Activated naive CD8-positive, alpha-beta T cell treated with anti-CD3 and anti-CD28 coated beads, Interleukin-2, amount 50 U/mL, for 24 hours (primary cell): ENCODE measurements around the gene PGD.
A peak's percentile ranks its signal among the peaks of the same experiment; 100 is the strongest.
"Not testable (repeated sequence)": the region's sequence is repeated elsewhere in the genome, so short reads cannot be mapped to it uniquely, and the experiment has no call there.

Source experiments
- ATAC-seq: fragments of 150-1000 bp; cut with Tn5 transposase; one replicate; pipeline ENCODE4 v1.10.0; 2021
- DNase-seq: peaks from one replicate; pipeline ENCODE4 v3.0.0; 2021
- H3K27ac Mint-ChIP-seq: one replicate; pipeline ENCODE4 v1.8.0; 2021; ENCODE audit warnings: mild to moderate bottlenecking, mixed read lengths
- H3K27me3 Mint-ChIP-seq: one replicate; pipeline ENCODE4 v1.8.0; 2021; ENCODE audit warnings: mixed read lengths
- H3K36me3 Mint-ChIP-seq: one replicate; pipeline ENCODE4 v1.8.0; 2021; ENCODE audit warnings: low read depth, mixed read lengths
- H3K4me1 Mint-ChIP-seq: one replicate; pipeline ENCODE4 v1.8.0; 2021; ENCODE audit warnings: mixed read lengths
- H3K4me3 Mint-ChIP-seq: one replicate; pipeline ENCODE4 v1.8.0; 2021; ENCODE audit warnings: mild to moderate bottlenecking, moderate library complexity, mixed read lengths
- H3K9me3 Mint-ChIP-seq: one replicate; pipeline ENCODE4 v1.8.0; 2021; ENCODE audit warnings: mixed read lengths

Gene PGD

GRCh38 chr1:10386761-10387676 is 11.8 kb upstream of the PGD start:
- Mint-ChIP-seq H3K36me3 (no peaks in the 10 kb centered on the region), H3K27me3 (no peaks in the 10 kb centered on the region), H3K9me3 (no peaks in the 10 kb centered on the region), H3K4me1 (peaks cover 4% of the 10 kb centered on the region), H3K4me3 (no peak overlapping the region), H3K27ac (no peak overlapping the region)
- DNase-seq (no peak), ATAC-seq (no peak)

GRCh38 chr1:10387677-10388386 is 11.0 kb upstream of the PGD start:
- Mint-ChIP-seq H3K36me3 (no peaks in the 10 kb centered on the region), H3K9me3 (no peaks in the 10 kb centered on the region), H3K27me3 (no peaks in the 10 kb centered on the region), H3K4me3 (no peak overlapping the region), H3K4me1 (peaks cover 4% of the 10 kb centered on the region), H3K27ac (no peak overlapping the region)
- no peak for DNase-seq
- ATAC-seq = no peak

DNA sequence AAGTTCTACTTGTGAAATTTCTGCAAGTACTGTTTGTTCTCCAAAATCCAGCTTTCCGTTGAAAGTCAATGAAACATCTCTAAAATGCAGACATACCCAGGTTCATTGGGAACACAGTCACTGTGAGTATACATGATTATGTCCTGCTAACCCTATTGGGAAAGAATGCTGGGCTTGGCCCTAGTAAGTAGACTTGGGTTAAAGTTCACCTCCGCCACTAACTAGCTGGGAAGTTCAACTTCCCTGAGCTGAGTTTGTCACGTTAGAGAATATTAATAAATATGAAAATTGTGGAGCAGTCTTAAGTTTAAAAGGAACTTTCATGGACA is 10.5 kb upstream of the PGD start:
- H3K4me1 Mint-ChIP-seq = peaks cover 4% of the 10 kb centered on the region
- no peak for DNase-seq
- H3K9me3 Mint-ChIP-seq = no peaks in the 10 kb centered on the region
- H3K27me3 Mint-ChIP-seq = no peaks in the 10 kb centered on the region
- H3K27ac Mint-ChIP-seq = no peak overlapping the region
- no peak for ATAC-seq
- no peaks in the 10 kb centered on the region for H3K36me3 Mint-ChIP-seq
- H3K4me3 Mint-ChIP-seq = no peak overlapping the region

DNA sequence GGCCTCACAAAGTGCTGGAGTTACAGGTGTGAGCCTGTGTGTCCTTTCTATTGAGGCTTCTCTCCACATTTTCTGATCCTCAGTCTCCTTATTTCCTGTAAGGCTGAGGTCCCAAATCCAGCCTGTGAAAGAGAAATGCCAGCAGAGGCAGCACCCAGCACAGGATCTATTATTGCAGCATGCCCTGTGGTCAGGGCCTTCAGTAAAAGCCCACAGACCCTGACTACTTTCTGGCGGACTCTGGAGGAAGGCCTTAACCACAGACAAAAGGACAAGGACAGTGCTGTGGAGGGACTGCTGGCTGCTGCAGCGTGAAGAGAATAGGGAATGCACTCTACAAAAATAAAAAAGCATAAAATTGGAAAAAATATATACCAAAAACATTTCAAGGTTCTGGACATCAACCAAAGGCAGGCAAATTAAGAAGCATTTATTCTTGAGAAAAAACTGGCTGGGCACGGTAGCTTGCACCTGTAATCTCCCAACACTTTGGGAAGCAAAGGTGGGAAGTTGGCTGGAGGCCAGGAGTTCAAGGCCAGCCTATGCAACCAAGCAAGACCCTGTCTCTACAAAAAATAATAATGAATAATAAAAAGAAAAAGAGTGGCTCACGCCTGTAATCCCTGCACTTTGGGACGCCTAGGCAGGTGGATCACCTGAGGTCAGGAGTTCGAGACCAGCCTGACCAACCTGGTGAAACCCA is 9.4 kb upstream of the PGD start:
- peaks cover 4% of the 10 kb centered on the region for H3K4me1 Mint-ChIP-seq
- no peak overlapping the region for H3K4me3 Mint-ChIP-seq
- H3K36me3 Mint-ChIP-seq = no peaks in the 10 kb centered on the region
- DNase-seq (no peak), ATAC-seq (no peak)
- no peaks in the 10 kb centered on the region for H3K9me3 Mint-ChIP-seq
- no peaks in the 10 kb centered on the region for H3K27me3 Mint-ChIP-seq
- no peak overlapping the region for H3K27ac Mint-ChIP-seq

GRCh38 chr1:10396870-10397269 is 2.0 kb upstream of the PGD start:
- Mint-ChIP-seq H3K27ac (no peak overlapping the region), H3K36me3 (peaks cover 12% of the 10 kb centered on the region), H3K4me1 (peaks cover 23% of the 10 kb centered on the region), H3K4me3 (no peak overlapping the region), H3K9me3 (no peaks in the 10 kb centered on the region), H3K27me3 (no peaks in the 10 kb centered on the region)
- DNase-seq (no peak), ATAC-seq (no peak)

DNA sequence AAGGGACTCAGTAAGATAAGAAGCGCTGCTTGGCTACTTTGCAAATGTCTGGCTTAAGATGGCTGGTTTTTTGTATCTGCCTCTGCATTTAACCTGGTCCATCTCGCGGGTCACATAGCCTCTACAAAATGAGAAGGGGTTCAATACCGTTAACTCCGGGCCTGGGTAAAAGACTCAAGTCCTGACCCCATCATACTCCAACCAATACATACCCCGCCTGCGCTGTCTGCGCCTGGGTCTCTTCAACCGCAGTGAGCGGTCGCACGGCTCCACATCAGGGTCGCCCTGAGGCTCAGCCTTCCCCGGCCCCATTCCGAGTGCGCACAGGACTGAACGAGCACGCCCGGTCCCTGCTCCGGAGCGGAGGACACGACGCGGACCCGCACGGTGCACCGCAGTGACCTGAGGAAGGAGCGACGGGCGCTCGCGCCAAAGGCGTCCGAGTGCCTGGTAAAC is 558 bp upstream of the PGD start:
- Mint-ChIP-seq H3K4me3 (peak overlapping the region; percentile 87), H3K36me3 (peaks cover 20% of the 10 kb centered on the region), H3K4me1 (peaks cover 30% of the 10 kb centered on the region), H3K27ac (peak overlapping the region; percentile 67), H3K9me3 (no peaks in the 10 kb centered on the region), H3K27me3 (no peaks in the 10 kb centered on the region)
- DNase-seq (no peak), ATAC-seq (peak; percentile 54)

- ATAC-seq = no peak
- H3K4me3 Mint-ChIP-seq = peak overlapping the region; percentile 87
- DNase-seq = peak; percentile 34
- H3K27ac Mint-ChIP-seq = peak overlapping the region; percentile 83
- peaks cover 31% of the 10 kb centered on the region for H3K36me3 Mint-ChIP-seq
- no peaks in the 10 kb centered on the region for H3K27me3 Mint-ChIP-seq
- H3K9me3 Mint-ChIP-seq = no peaks in the 10 kb centered on the region
- peaks cover 30% of the 10 kb centered on the region for H3K4me1 Mint-ChIP-seq
Observed at GRCh38 chr1:10399444-10399941, 629 bp downstream of the PGD start.

GRCh38 chr1:10400013-10400412 is 1.1 kb downstream of the PGD start:
- Mint-ChIP-seq H3K4me3 (peak overlapping the region; percentile 87), H3K36me3 (peaks cover 34% of the 10 kb centered on the region), H3K27me3 (no peaks in the 10 kb centered on the region), H3K4me1 (peaks cover 30% of the 10 kb centered on the region), H3K27ac (peak overlapping the region; percentile 83), H3K9me3 (no peaks in the 10 kb centered on the region)
- no peak for DNase-seq
- ATAC-seq = no peak

- peaks cover 30% of the 10 kb centered on the region for H3K4me1 Mint-ChIP-seq
- H3K4me3 Mint-ChIP-seq = no peak overlapping the region
- no peak overlapping the region for H3K27ac Mint-ChIP-seq
- H3K36me3 Mint-ChIP-seq = peaks cover 38% of the 10 kb centered on the region
- DNase-seq (no peak), ATAC-seq (no peak)
- no peaks in the 10 kb centered on the region for H3K9me3 Mint-ChIP-seq
- H3K27me3 Mint-ChIP-seq = no peaks in the 10 kb centered on the region
Observed at GRCh38 chr1:10401281-10401680, 2.4 kb downstream of the PGD start.

GRCh38 chr1:10402729-10403274 is 3.9 kb downstream of the PGD start:
- Mint-ChIP-seq H3K27me3 (no peaks in the 10 kb centered on the region), H3K9me3 (no peaks in the 10 kb centered on the region), H3K27ac (no peak overlapping the region), H3K4me1 (peaks cover 30% of the 10 kb centered on the region), H3K4me3 (no peak overlapping the region), H3K36me3 (peaks cover 48% of the 10 kb centered on the region)
- no peak for DNase-seq
- no peak for ATAC-seq

DNA sequence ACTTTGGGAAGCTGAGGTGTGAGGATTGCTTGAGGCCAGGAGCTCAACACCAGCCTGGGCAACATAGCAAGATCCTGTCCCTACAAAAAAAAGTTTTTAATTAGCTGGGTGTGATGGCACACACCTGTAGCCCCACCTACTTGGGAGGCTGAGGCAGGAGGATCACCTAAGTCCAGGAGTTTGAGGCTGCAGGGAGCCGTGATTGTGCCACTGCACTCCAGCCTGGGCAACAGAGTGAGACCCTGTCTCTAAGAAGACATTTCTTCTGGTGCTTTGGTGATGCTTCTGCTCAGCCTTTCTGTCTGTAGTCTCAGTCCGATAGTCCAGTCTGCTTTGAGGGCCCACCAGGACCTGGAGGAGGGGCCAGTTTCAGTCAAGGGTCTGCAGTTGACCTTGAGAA is 8.3 kb downstream of the PGD start:
- H3K4me1 Mint-ChIP-seq = peaks cover 4% of the 10 kb centered on the region
- H3K27me3 Mint-ChIP-seq = no peaks in the 10 kb centered on the region
- no peak overlapping the region for H3K4me3 Mint-ChIP-seq
- H3K36me3 Mint-ChIP-seq = peaks cover 63% of the 10 kb centered on the region
- DNase-seq (no peak), ATAC-seq (no peak)
- no peak overlapping the region for H3K27ac Mint-ChIP-seq
- H3K9me3 Mint-ChIP-seq = no peaks in the 10 kb centered on the region

DNA sequence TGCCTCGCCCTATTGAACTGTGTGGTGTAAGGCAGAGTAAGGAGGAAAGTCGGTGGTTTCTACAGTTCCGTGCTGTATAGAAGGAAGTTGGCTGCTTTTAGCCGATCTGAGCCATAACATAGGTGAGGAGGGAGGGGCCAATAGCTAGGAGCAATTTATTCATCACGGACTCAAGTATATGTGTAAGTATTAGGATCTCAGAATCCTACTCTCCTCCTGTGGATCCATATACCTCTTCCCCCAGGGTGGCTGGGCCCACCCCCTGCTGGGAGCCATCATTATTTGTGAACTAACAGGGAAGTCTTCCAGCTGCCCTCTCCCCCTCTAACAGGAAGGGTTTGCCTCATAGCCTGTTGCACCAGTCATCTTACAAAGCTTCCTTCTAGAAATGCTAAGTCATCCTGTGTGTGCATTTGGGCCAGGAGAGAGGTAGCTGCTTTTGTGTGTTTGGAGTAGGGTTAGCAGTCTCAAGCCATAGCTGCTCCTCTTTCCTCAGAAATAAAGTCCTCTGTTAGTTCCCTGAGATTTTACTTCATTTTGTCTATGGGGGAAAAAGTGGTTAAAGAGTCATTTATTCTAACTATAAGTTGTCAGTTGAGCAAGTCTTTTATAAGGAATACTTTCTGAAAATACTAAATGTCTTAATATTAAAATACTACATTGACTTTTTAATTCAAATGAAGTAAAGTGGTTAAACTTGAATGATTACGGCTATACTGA is 16.5 kb downstream of the PGD start:
- H3K4me1 Mint-ChIP-seq = peaks cover 7% of the 10 kb centered on the region
- H3K27ac Mint-ChIP-seq = peak overlapping the region; percentile 60
- H3K9me3 Mint-ChIP-seq = no peaks in the 10 kb centered on the region
- H3K4me3 Mint-ChIP-seq = no peak overlapping the region
- ATAC-seq (peak; percentile 43), DNase-seq (no peak)
- H3K36me3 Mint-ChIP-seq = peaks cover 74% of the 10 kb centered on the region
- H3K27me3 Mint-ChIP-seq = no peaks in the 10 kb centered on the region

DNA sequence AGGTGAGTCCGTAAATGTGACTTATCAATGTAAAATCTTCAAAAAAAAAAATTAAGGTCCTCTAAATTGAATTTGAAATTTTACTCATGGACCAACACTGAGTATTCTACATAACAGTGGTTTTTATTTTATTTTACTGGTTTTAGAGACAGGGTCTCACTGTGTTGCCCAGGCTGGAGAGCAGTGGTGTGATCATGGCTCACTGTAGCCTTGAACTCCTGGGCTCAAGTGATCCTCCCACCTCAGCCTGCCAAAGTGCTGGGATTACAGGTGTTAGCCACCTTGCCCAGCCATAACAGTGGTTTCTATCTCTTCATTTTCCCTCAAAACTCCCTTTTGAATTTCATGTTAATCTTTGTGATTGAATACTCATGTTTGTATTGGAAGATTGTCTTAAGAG is 17.1 kb downstream of the PGD start:
- peaks cover 70% of the 10 kb centered on the region for H3K36me3 Mint-ChIP-seq
- H3K4me1 Mint-ChIP-seq, DNase-seq, ATAC-seq, H3K27me3 Mint-ChIP-seq, H3K9me3 Mint-ChIP-seq, H3K4me3 Mint-ChIP-seq: not testable (repeated sequence)
- H3K27ac Mint-ChIP-seq = peak overlapping the region; percentile 50

- not testable (repeated sequence) for H3K4me3 Mint-ChIP-seq, H3K9me3 Mint-ChIP-seq, H3K27me3 Mint-ChIP-seq, H3K4me1 Mint-ChIP-seq, H3K27ac Mint-ChIP-seq, DNase-seq, ATAC-seq
- peaks cover 48% of the 10 kb centered on the region for H3K36me3 Mint-ChIP-seq
Observed at GRCh38 chr1:10418741-10419140, 19.9 kb downstream of the PGD start.
